HEK293 (cell line): ENCODE measurements around the gene SMC6.

Experiments
- KLF7 ChIP-seq: fragments of 450-650 bp; formaldehyde crosslinking; IDR thresholded peaks from 2 replicates; pipeline ENCODE4 v1.5.1; 2016; ENCODE audit warnings: missing biosample characterization, missing genetic modification characterization, borderline replicate concordance
- KLF8 ChIP-seq: fragments of 450-650 bp; formaldehyde crosslinking; IDR thresholded peaks from 2 replicates; pipeline ENCODE4 v1.5.1; 2016; ENCODE audit warnings: missing biosample characterization, missing genetic modification characterization
- OSR2 ChIP-seq: fragments of 450-650 bp; formaldehyde crosslinking; IDR thresholded peaks from 2 replicates; pipeline ENCODE4 v1.5.1; 2016; ENCODE audit warnings: missing biosample characterization, missing genetic modification characterization
- TCF7L2 ChIP-seq: IDR thresholded peaks from 2 replicates; pipeline ENCODE4 v1.6.1; 2011; ENCODE audit warnings: low read depth, mild to moderate bottlenecking, inconsistent platforms, low read length, moderate library complexity, borderline replicate concordance
- ZBTB21 ChIP-seq: fragments of 450-650 bp; formaldehyde crosslinking; IDR thresholded peaks from 2 replicates; pipeline ENCODE4 v1.5.1; 2017; ENCODE audit warnings: missing biosample characterization, missing genetic modification characterization
- ZEB2 ChIP-seq: fragments of 450-650 bp; formaldehyde crosslinking; IDR thresholded peaks from 2 replicates; pipeline ENCODE4 v1.5.1; 2016; ENCODE audit warnings: missing biosample characterization, missing genetic modification characterization
- ZNF16 ChIP-seq: fragments of 450-650 bp; formaldehyde crosslinking; IDR thresholded peaks from 2 replicates; pipeline ENCODE4 v1.5.1; 2016; ENCODE audit warnings: low read depth, missing biosample characterization, missing genetic modification characterization
- ZNF274 ChIP-seq, 2 experiments: fragments of 200-500 bp in 1 of 2; fragments of 450-650 bp in 1 of 2; sonication (Bioruptor generic) in 1 of 2; formaldehyde crosslinking in 1 of 2; IDR thresholded peaks; 2 replicates each; pipeline versions ENCODE4 v1.5.1 to v1.6.1; 2014 to 2016; ENCODE audit warnings: borderline replicate concordance in 1 of 2, inconsistent platforms in 1 of 2, low read length in 1 of 2, missing biosample characterization in 1 of 2, missing genetic modification characterization in 1 of 2
- ZNF292 ChIP-seq: fragments of 450-650 bp; formaldehyde crosslinking; IDR thresholded peaks from 2 replicates; pipeline ENCODE4 v1.5.1; 2016; ENCODE audit warnings: low read depth, missing biosample characterization, missing genetic modification characterization, borderline replicate concordance
- ZNF302 ChIP-seq: fragments of 450-650 bp; formaldehyde crosslinking; IDR thresholded peaks from 2 replicates; pipeline ENCODE4 v1.5.1; 2016; ENCODE audit warnings: missing biosample characterization, missing genetic modification characterization, low read depth
- TF ChIP-seq, protein P1 (sequence below): fragments of 450-650 bp; formaldehyde crosslinking; IDR thresholded peaks from 2 replicates; pipeline ENCODE4 v1.5.1; 2016; ENCODE audit warnings: missing biosample characterization, missing genetic modification characterization
- TF ChIP-seq, protein P2 (sequence below): fragments of 450-650 bp; formaldehyde crosslinking; IDR thresholded peaks from 2 replicates; pipeline ENCODE4 v1.5.1; 2016; ENCODE audit warnings: missing biosample characterization, missing genetic modification characterization, borderline replicate concordance
- TF ChIP-seq, protein P3 (sequence below): sonication (generic); formaldehyde crosslinking; IDR thresholded peaks from 2 replicates; pipeline ENCODE4 v1.8.1; 2022; ENCODE audit warnings: mild to moderate bottlenecking, moderate library complexity, missing genetic modification reagents
- TF ChIP-seq, protein P4 (sequence below): fragments of 450-650 bp; formaldehyde crosslinking; IDR thresholded peaks from 2 replicates; pipeline ENCODE4 v1.5.1; 2016; ENCODE audit warnings: missing biosample characterization, missing genetic modification characterization

DNA sequence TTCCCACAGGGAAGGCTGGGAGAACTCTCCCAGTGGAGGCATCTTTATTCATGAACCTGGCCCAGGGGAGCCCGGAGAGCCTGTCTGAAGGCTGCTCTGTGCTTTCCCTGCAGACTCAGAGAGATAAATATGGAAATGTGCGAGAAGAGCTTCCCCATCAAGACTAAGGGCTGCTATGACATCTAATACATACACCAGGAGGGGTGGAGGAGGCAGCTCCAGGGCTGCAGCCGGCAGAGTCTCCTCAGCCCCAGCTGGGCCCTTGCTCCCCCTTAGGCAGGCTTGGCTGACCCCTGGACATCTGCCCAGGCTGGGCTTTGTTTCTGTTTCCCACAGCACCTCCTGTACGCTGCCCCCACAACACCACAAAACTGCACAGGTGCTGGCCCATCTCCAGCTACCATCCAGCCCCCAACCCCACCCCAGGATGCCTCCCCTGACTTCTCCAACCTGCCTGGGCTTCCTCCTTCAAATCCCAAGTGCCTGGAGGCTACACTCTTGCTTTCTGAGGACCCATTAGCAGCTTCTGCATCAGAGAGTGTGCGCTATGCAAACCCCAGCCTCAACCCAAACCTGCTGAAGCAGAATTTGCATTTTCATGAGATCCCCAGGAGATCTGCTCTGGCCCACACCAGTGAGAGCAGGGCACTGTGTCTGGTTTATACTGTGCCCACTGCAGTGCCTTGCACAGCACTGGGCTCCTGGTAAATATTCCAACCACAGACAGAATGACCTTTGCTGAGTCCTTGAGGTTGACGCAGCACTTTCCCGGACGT is 116.3 kb downstream of the SMC6 start:
- TF ChIP-seq ZBTB21 (tag by site-specific recombination) = no peak
- TF ChIP-seq, protein P1, sequence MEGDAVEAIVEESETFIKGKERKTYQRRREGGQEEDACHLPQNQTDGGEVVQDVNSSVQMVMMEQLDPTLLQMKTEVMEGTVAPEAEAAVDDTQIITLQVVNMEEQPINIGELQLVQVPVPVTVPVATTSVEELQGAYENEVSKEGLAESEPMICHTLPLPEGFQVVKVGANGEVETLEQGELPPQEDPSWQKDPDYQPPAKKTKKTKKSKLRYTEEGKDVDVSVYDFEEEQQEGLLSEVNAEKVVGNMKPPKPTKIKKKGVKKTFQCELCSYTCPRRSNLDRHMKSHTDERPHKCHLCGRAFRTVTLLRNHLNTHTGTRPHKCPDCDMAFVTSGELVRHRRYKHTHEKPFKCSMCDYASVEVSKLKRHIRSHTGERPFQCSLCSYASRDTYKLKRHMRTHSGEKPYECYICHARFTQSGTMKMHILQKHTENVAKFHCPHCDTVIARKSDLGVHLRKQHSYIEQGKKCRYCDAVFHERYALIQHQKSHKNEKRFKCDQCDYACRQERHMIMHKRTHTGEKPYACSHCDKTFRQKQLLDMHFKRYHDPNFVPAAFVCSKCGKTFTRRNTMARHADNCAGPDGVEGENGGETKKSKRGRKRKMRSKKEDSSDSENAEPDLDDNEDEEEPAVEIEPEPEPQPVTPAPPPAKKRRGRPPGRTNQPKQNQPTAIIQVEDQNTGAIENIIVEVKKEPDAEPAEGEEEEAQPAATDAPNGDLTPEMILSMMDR (tag by site-specific recombination) = no peak
- TF ChIP-seq, protein P2, sequence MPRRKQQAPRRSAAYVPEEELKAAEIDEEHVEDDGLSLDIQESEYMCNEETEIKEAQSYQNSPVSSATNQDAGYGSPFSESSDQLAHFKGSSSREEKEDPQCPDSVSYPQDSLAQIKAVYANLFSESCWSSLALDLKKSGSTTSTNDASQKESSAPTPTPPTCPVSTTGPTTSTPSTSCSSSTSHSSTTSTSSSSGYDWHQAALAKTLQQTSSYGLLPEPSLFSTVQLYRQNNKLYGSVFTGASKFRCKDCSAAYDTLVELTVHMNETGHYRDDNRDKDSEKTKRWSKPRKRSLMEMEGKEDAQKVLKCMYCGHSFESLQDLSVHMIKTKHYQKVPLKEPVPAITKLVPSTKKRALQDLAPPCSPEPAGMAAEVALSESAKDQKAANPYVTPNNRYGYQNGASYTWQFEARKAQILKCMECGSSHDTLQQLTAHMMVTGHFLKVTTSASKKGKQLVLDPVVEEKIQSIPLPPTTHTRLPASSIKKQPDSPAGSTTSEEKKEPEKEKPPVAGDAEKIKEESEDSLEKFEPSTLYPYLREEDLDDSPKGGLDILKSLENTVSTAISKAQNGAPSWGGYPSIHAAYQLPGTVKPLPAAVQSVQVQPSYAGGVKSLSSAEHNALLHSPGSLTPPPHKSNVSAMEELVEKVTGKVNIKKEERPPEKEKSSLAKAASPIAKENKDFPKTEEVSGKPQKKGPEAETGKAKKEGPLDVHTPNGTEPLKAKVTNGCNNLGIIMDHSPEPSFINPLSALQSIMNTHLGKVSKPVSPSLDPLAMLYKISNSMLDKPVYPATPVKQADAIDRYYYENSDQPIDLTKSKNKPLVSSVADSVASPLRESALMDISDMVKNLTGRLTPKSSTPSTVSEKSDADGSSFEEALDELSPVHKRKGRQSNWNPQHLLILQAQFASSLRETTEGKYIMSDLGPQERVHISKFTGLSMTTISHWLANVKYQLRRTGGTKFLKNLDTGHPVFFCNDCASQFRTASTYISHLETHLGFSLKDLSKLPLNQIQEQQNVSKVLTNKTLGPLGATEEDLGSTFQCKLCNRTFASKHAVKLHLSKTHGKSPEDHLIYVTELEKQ = no peak
- TF ChIP-seq, protein P3, sequence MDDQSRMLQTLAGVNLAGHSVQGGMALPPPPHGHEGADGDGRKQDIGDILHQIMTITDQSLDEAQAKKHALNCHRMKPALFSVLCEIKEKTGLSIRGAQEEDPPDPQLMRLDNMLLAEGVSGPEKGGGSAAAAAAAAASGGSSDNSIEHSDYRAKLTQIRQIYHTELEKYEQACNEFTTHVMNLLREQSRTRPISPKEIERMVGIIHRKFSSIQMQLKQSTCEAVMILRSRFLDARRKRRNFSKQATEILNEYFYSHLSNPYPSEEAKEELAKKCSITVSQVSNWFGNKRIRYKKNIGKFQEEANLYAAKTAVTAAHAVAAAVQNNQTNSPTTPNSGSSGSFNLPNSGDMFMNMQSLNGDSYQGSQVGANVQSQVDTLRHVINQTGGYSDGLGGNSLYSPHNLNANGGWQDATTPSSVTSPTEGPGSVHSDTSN (CRISPR knock-in tag) = no peak
- no peak for TF ChIP-seq ZNF292 (tag by site-specific recombination)
- TF ChIP-seq KLF8 = no peak
- TF ChIP-seq OSR2 (tag by site-specific recombination) = no peak
- no peak for TF ChIP-seq KLF7 (tag by site-specific recombination)
- no peak for TF ChIP-seq TCF7L2
- TF ChIP-seq, protein P4, sequence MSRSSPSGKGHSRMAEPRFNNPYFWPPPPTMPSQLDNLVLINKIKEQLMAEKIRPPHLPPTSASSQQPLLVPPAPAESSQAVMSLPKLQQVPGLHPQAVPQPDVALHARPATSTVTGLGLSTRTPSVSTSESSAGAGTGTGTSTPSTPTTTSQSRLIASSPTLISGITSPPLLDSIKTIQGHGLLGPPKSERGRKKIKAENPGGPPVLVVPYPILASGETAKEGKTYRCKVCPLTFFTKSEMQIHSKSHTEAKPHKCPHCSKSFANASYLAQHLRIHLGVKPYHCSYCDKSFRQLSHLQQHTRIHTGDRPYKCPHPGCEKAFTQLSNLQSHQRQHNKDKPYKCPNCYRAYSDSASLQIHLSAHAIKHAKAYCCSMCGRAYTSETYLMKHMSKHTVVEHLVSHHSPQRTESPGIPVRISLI = no peak
- TF ChIP-seq ZNF302 (tag by site-specific recombination) = no peak
- TF ChIP-seq ZNF16 = no peak
- no peak for TF ChIP-seq ZNF274 (IDR thresholded peaks at IDR 0.05; ENCODE audit: low read length)
- no peak for TF ChIP-seq ZNF274 (tag by site-specific recombination; IDR thresholded peaks at IDR 0.05; ENCODE audit: borderline replicate concordance)
- TF ChIP-seq ZEB2 = no peak
